Transverse colon (tissue), 3 donors: ENCODE measurements around the gene MED9.

Experiments
- CTCF ChIP-seq, 5 experiments: fragments of 200-600 bp in 3 of 5; fragments of 450-650 bp in 2 of 5; sonication (generic) in 3 of 5; IDR thresholded peaks; 1 replicate in 2 of 5; 2 replicates in 3 of 5; pipeline ENCODE4 v1.5.1; 2016 to 2017; ENCODE audit warnings: antibody characterized with exemption in 5 of 5, inconsistent platforms in 3 of 5, mild to moderate bottlenecking in 2 of 5, moderate library complexity in 1 of 5
- EP300 ChIP-seq: sonication (generic); formaldehyde crosslinking; IDR thresholded peaks from one replicate; pipeline ENCODE4 v1.6.1; 2017; ENCODE audit warnings: antibody characterized with exemption, low read depth
- POLR2A ChIP-seq: fragments of 450-650 bp; IDR thresholded peaks from one replicate; pipeline ENCODE4 v1.6.1; 2016; ENCODE audit warnings: antibody characterized with exemption, mild to moderate bottlenecking, moderate library complexity

- TF ChIP-seq CTCF (IDR thresholded peaks at IDR 0.05) (no peak), POLR2A (no peak), EP300 (no peak)
Observed at GRCh38 chr17:17537311-17538099, 60.7 kb downstream of the MED9 start.
